GM12865 (cell line): ENCODE data around the gene JAG2.

Experiments
- DNase-seq: peaks from one replicate; pipeline ENCODE4 v3.0.0; 2010; ENCODE audit warnings: low read depth
- H3K4me3 ChIP-seq: 2 replicates; pipeline ENCODE4 v1.5.1; 2011; ENCODE audit warnings: mild to moderate bottlenecking, low read depth, low read length, control low read depth
- CTCF ChIP-seq: IDR thresholded peaks from 2 replicates; pipeline ENCODE4 v1.5.1; 2011; ENCODE audit warnings: low read length, control low read depth, low read depth, inconsistent platforms; ENCODE audit not compliant: insufficient read depth; ENCODE audit errors: missing control alignments

JAG2 gene

GRCh38 chr14:105102361-105102870, 66.2 kb downstream of the JAG2 start:
- H3K4me3 ChIP-seq: no peak overlapping the region
- DNase-seq: no peak
- TF ChIP-seq CTCF: no peak

GRCh38 chr14:105100910-105101309, 67.7 kb downstream of the JAG2 start:
- H3K4me3 ChIP-seq: no peak overlapping the region
- no peak for TF ChIP-seq CTCF
- no peak for DNase-seq

- TF ChIP-seq CTCF: no peak
- no peak overlapping the region for H3K4me3 ChIP-seq
These were observed 68.8 kb downstream of the JAG2 start for GRCh38 chr14:105099778-105100177.

GRCh38 chr14:105098316-105098715, 70.3 kb downstream of the JAG2 start:
- no peak for DNase-seq
- TF ChIP-seq CTCF: no peak
- no peak overlapping the region for H3K4me3 ChIP-seq

More at GRCh38 chr14:105099778-105100177, 68.8 kb downstream of the JAG2 start:
- DNase-seq: peak; percentile 14

GRCh38 chr14:105097794-105098127, 70.8 kb downstream of the JAG2 start:
- DNase-seq: no peak
- no peak overlapping the region for H3K4me3 ChIP-seq
- no peak for TF ChIP-seq CTCF

- H3K4me3 ChIP-seq: no peak overlapping the region
- no peak for TF ChIP-seq CTCF
- DNase-seq: no peak
These were observed 72.2 kb downstream of the JAG2 start for GRCh38 chr14:105096206-105096875.
